Right lobe of liver (tissue), 6 donors: ENCODE data around the gene TIGAR. TPM values are rescaled to one million over a fixed set of nuclear protein-coding genes. Genes with fewer than 3 reads are reported as not detected.

ENCODE experiments used
- ATAC-seq, 4 donors: fragments of 200-7000 bp; cut with Tn5 transposase; one replicate each; pipeline ENCODE4 v1.9.1; 2020; ENCODE audit warnings: mild to moderate bottlenecking in 4 of 4, moderate library complexity in 4 of 4
- DNase-seq, 3 donors: peaks; one replicate each; pipeline ENCODE4 v3.0.0-alpha.2; 2020
- H3K27ac ChIP-seq, 3 donors: fragments of 200-600 bp; one replicate each; pipeline ENCODE4 v1.8.0; 2022
- H3K27me3 ChIP-seq, 2 donors: fragments of 200-600 bp; one replicate each; pipeline ENCODE4 v1.8.0; 2022
- H3K36me3 ChIP-seq, 4 donors: fragments of 200-600 bp; sonication (generic) in 1 of 4; one replicate each; pipeline versions ENCODE4 v1.5.1 to v1.8.0; 2017 to 2022; ENCODE audit warnings: control low read depth in 1 of 4
- H3K4me1 ChIP-seq, 4 donors: fragments of 200-600 bp; sonication (generic) in 1 of 4; one replicate each; pipeline versions ENCODE4 v1.5.1 to v1.8.0; 2017 to 2022; ENCODE audit warnings: control low read depth in 1 of 4
- H3K4me3 ChIP-seq, 3 donors: fragments of 200-600 bp; one replicate each; pipeline ENCODE4 v1.8.0; 2022
- H3K9me3 ChIP-seq, 4 donors: fragments of 200-600 bp; sonication (generic) in 1 of 4; one replicate each; pipeline versions ENCODE4 v1.5.1 to v1.8.0; 2017 to 2022; ENCODE audit warnings: control low read depth in 1 of 4
- CTCF ChIP-seq, 4 donors: fragments of 200-600 bp in 3 of 4; fragments of 450-650 bp in 1 of 4; IDR thresholded peaks; one replicate each; pipeline versions ENCODE4 v1.5.1 to v1.8.0; 2016 to 2022; ENCODE audit warnings: antibody characterized with exemption in 4 of 4, mild to moderate bottlenecking in 2 of 4
- POLR2A ChIP-seq: fragments of 450-650 bp; IDR thresholded peaks from one replicate; pipeline ENCODE4 v1.6.1; 2017; ENCODE audit warnings: antibody characterized with exemption, mild to moderate bottlenecking
- WGBS: methylation state at CpG from one replicate; pipeline ENCODE4 v1.1.6; 2018; ENCODE audit warnings: low coverage, low lambda C conversion rate; ENCODE audit not compliant: insufficient coverage; ENCODE audit errors: missing lambda C conversion rate; 5-methylcytosine and 5-hydroxymethylcytosine counted together
- intact Hi-C, 2 donors: fragments of 100-400 bp; cut with DNase I; formaldehyde crosslinking; loops; one replicate each; pipeline versions ENCODE4 v1.11.2 to v1.14.1; 2022
- total RNA-seq, 6 experiments: library from RNA; depleted of rRNA in 2 of 6; stranded (reverse); fragments of >200 nt in 2 of 6; fragmentation: NEBNext Ultra II Directional in 3 of 6; extraction: Animal tissue kit (Norgen Biotek cat#: 25700) in 3 of 6; gene quantifications; one replicate each; pipeline versions ENCODE4 v1.1.0 to v1.2.4, GENCODE V29; 2016 to 2023
- donor health status: DM: no; HTN: yes; CAD: no.
- donor health status: DM: no; HTN: no; CAD: no.
- donor health status: DM: no; HTN: no; CAD: no.
- donor health status: DM: no; HTN: yes; CAD: no.
- donor health status: DM: no; HTN: yes; CAD: no.

The TIGAR gene
- total RNA-seq, 6 experiments from 2014 or later = 4.0 to 9.1 (median 5.1) TPM

GRCh38 chr12:4366090-4366489 is 45.1 kb downstream of the TIGAR start:
- no peak for TF ChIP-seq POLR2A
- TF ChIP-seq CTCF (IDR thresholded peaks at IDR 0.05) = no peak
- Histone ChIP-seq H3K4me3 (no peak overlapping the region), H3K27ac (no peak overlapping the region), H3K9me3 (no peaks in the 10 kb centered on the region), H3K36me3 (no peaks in the 10 kb centered on the region), H3K27me3 (peaks cover 0 to 4% of the 10 kb centered on the region in 2 donors), H3K4me1 (no peaks in the 10 kb centered on the region)
- ATAC-seq (no peak), DNase-seq (no peak)
- WGBS = 67% methylated on average over 2 of the region's 2 CpGs
- intact Hi-C loops = no loop called here

- Histone ChIP-seq H3K27ac (no peak overlapping the region), H3K27me3 (peaks cover 0 to 3% of the 10 kb centered on the region in 2 donors), H3K9me3 (no peaks in the 10 kb centered on the region), H3K36me3 (no peaks in the 10 kb centered on the region), H3K4me3 (no peak overlapping the region), H3K4me1 (no peaks in the 10 kb centered on the region)
- ATAC-seq (no peak), DNase-seq (no peak)
- WGBS = 92% methylated on average over 3 of the region's 4 CpGs
- TF ChIP-seq POLR2A (no peak), CTCF (IDR thresholded peaks at IDR 0.05) (no peak)
- intact Hi-C loops = no loop called here
Observed at GRCh38 chr12:4369548-4369947, 48.5 kb downstream of the TIGAR start.

- intact Hi-C loops = no loop called here
- Histone ChIP-seq H3K36me3 (no peaks in the 10 kb centered on the region), H3K4me1 (no peaks in the 10 kb centered on the region), H3K4me3 (no peak overlapping the region), H3K27ac (no peak overlapping the region), H3K9me3 (no peaks in the 10 kb centered on the region), H3K27me3 (no peaks in the 10 kb centered on the region)
- TF ChIP-seq CTCF (IDR thresholded peaks at IDR 0.05) = no peak
- no peak for TF ChIP-seq POLR2A
- ATAC-seq (peak in 1 of 4 donors; percentile 36), DNase-seq (peak in 1 of 3 donors; percentile 26)
- 60% methylated on average over 2 of the region's 31 CpGs for WGBS
Observed at GRCh38 chr12:4370265-4370664, 49.3 kb downstream of the TIGAR start.

- 56% methylated on average over 2 of the region's 2 CpGs for WGBS
- intact Hi-C loops = no loop called here
- Histone ChIP-seq H3K36me3 (no peaks in the 10 kb centered on the region), H3K9me3 (no peaks in the 10 kb centered on the region), H3K4me1 (no peaks in the 10 kb centered on the region), H3K27me3 (no peaks in the 10 kb centered on the region), H3K4me3 (no peak overlapping the region), H3K27ac (no peak overlapping the region)
- no peak for ATAC-seq
- no peak for TF ChIP-seq CTCF (IDR thresholded peaks at IDR 0.05)
- TF ChIP-seq POLR2A = no peak
- DNase-seq = no peak
Observed at GRCh38 chr12:4372653-4373052, 51.6 kb downstream of the TIGAR start.

- Histone ChIP-seq H3K4me1 (no peaks in the 10 kb centered on the region), H3K4me3 (no peak overlapping the region), H3K27ac (no peak overlapping the region), H3K36me3 (no peaks in the 10 kb centered on the region), H3K27me3 (no peaks in the 10 kb centered on the region), H3K9me3 (no peaks in the 10 kb centered on the region)
- TF ChIP-seq POLR2A (no peak), CTCF (IDR thresholded peaks at IDR 0.05) (no peak)
- 40% methylated on average over 5 of the region's 6 CpGs for WGBS
- no peak for ATAC-seq
- DNase-seq = no peak
- intact Hi-C loops = no loop called here
Observed at GRCh38 chr12:4375449-4375848, 54.4 kb downstream of the TIGAR start.
